ENCODE data around the gene NDUFC2.

Gene NDUFC2

DNA sequence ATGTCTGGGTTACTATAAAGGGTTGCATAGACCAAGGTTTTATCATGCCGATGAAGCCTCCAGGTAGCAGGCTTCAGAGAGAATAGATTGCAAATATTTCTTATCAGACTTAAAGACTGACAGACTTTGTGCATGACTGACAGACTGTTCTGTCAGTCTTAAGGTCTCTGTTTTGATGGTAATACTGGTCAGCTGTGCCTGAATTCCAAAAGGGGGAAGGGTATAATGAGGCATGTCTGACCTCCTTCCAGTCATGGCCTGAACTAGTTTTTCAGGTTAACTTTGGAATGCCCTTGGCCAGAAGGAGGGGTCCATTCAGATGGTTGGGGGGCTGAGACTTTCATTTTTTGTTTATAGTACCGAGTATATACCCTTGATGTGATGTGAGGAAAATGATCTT, 51.9 kb downstream of the NDUFC2 start:
- H3K4me3 ChIP-seq (ENCODE audit: low read length): no peak overlapping the region
- no peak for DNase-seq (ENCODE audit: low read depth)
- TF ChIP-seq, protein P1, sequence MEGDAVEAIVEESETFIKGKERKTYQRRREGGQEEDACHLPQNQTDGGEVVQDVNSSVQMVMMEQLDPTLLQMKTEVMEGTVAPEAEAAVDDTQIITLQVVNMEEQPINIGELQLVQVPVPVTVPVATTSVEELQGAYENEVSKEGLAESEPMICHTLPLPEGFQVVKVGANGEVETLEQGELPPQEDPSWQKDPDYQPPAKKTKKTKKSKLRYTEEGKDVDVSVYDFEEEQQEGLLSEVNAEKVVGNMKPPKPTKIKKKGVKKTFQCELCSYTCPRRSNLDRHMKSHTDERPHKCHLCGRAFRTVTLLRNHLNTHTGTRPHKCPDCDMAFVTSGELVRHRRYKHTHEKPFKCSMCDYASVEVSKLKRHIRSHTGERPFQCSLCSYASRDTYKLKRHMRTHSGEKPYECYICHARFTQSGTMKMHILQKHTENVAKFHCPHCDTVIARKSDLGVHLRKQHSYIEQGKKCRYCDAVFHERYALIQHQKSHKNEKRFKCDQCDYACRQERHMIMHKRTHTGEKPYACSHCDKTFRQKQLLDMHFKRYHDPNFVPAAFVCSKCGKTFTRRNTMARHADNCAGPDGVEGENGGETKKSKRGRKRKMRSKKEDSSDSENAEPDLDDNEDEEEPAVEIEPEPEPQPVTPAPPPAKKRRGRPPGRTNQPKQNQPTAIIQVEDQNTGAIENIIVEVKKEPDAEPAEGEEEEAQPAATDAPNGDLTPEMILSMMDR (conservative IDR thresholded peaks at IDR 0.05; ENCODE audit: low read length): no peak

GRCh38 chr11:78025378-78025777, 54.3 kb downstream of the NDUFC2 start:
- no peak overlapping the region for H3K4me3 ChIP-seq (ENCODE audit: low read length)
- TF ChIP-seq, protein P1 (conservative IDR thresholded peaks at IDR 0.05; ENCODE audit: low read length): no peak
- no peak for DNase-seq (ENCODE audit: low read depth)

GRCh38 chr11:78023426-78023825, 56.2 kb downstream of the NDUFC2 start:
- no peak overlapping the region; the same call in 1 of the 2 replicates for H3K4me3 ChIP-seq (ENCODE audit: low read length)
- DNase-seq (ENCODE audit: low read depth): no peak
- TF ChIP-seq, protein P1 (conservative IDR thresholded peaks at IDR 0.05; ENCODE audit: low read length): no peak

DNA sequence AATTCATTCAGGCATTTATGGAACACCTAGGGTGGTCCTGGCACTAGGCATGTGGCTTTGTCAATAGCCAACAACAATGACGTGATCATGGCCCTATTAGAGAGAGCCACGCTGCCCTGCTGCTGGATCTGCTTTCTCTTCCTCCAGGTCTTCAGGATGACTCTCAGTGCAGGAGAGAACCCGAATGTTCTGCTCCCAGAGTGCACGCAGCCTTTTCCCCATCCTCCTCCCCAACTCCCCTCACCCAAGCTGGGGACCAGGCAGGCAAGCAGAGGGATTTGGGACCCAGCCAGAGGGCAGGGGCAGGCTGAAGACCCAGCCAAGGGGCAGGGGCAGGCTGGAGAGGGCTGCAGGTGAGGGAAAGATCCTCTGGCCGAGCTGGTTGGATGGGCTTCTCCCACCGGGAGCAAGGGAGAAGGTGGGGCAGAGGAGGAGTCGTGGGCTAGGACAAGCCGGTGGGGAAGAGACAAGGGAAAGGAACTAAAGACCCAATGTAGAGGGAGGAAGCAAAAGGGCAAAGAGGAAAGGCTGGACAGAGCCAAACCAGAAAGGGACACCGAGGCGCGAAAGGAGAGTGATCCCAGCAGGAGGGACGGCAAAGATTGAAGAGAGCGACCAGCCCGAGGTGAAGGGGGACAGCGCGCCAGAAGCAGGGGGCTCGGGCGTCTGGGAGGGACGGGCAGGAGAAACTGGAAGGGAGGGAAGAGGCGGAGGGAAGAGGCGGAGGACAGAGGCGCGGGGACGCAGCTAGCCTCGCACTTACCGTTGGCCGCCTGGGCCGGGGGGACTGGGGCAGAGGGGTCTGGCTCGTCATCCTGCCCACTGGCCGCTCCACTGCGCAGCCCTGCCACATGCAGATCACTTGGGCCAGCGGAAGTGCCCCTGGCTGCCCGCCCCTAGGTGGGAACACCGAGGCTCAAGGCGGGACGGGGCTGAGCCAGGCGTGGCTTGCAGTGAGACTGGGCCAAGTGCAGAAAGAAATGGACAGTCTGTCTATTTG, 57.0 kb downstream of the NDUFC2 start, which contains the start of gene KCTD14:
KCTD14 (minus strand) TSS at position 880 of the 1,000 bp plus-strand sequence; CDS start at position 853, 27 bp downstream.
- peak within 1 kb of the TSS; percentile 51 for H3K4me3 ChIP-seq (ENCODE audit: low read length)
- TF ChIP-seq, protein P1 (conservative IDR thresholded peaks at IDR 0.05; ENCODE audit: low read length): no peak
- no peak for DNase-seq (ENCODE audit: low read depth)

DNA sequence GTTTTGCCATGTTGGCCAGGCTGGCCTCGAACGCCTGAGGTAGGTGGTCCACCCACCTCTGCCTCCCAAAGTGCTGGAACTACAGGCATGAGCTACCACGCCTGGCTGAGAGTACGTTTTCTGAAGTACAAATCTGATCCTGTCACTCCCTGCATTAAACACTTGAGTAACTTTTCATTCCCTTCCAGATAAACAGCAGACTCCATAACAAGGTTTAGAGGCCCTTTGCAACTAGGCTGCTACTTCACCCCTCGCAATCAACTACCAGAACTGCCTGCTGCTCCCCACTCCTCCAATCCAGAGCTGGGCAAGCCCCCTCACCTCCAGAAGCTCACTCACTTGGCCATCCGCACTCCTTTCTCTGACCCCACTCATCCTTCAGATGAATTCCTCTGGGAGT, 58.1 kb downstream of the NDUFC2 start:
- DNase-seq (ENCODE audit: low read depth): no peak
- TF ChIP-seq, protein P1 (conservative IDR thresholded peaks at IDR 0.05; ENCODE audit: low read length): no peak
- H3K4me3 ChIP-seq (ENCODE audit: low read length): no peak overlapping the region

DNA sequence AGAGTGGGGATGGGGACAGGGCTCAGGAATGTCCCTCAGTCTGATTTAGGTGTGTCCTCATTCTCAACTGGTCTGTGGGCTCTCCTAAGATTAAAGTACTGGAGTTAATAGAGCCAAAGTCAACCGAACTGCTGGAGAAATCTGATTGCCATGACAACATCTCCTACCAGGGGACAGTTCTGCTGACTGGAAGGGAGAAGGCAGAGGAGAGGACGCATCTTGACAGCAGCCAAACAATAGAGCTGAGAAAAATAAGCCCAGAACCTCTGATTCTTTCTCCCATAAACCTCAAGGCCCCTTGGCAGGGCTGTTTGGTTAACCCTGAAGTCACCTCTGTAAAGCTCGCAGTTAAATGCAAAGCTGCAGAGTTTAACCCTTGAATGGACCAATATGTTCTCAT, 59.4 kb downstream of the NDUFC2 start:
- TF ChIP-seq, protein P1 (conservative IDR thresholded peaks at IDR 0.05; ENCODE audit: low read length): no peak
- H3K4me3 ChIP-seq (ENCODE audit: low read length): no peak overlapping the region
- no peak for DNase-seq (ENCODE audit: low read depth)

DNA sequence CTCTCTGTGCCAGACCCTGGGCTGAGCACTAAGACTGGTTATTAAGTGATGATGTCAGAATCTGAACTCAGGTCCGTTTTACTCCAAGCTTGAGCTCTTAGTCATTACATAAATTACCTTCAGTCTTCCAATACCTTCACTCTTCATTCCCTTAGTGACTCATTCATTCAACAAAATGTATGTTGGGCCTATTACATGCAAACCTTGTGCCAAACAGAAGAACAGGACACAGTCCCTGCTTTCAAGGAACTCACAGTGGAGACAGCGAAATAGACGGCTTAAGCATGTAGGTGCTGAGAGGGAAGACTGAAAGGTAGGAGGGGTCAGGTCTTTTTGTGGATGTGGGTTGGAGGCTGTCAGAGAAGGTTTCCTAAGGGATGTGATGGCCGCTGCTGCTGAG, 59.9 kb downstream of the NDUFC2 start:
- TF ChIP-seq, protein P1 (conservative IDR thresholded peaks at IDR 0.05; ENCODE audit: low read length): no peak
- H3K4me3 ChIP-seq (ENCODE audit: low read length): no peak overlapping the region
- no peak for DNase-seq (ENCODE audit: low read depth)
